ENCODE data around the gene SAMD4A. TPM values are rescaled to one million over a fixed set of nuclear protein-coding genes. Genes with fewer than 3 reads are reported as not detected.

SAMD4A gene
- total RNA-seq, 1 experiment from 2014 or later: 18.3 TPM

- TF ChIP-seq EZH2 (IDR thresholded peaks at IDR 0.05; ENCODE audit: low read depth) (no peak), CTCF (conservative IDR thresholded peaks at IDR 0.05) (no peak)
- Histone ChIP-seq H4K20me1 (ENCODE audit: insufficient read depth) (0 out of 2 replicates have a peak, but pooled peaks cover 3% of the 10 kb centered on the region), H3K27me3 (ENCODE audit: insufficient read depth, low read depth) (no peaks in the 10 kb centered on the region), H3F3A (ENCODE audit: insufficient read depth, low read depth) (no peaks in the 10 kb centered on the region), H2AFZ (no peak overlapping the region), H3K4me1 (replicated peaks; ENCODE audit: insufficient read depth) (0 out of 2 replicates have a peak, but pooled peaks cover 5% of the 10 kb centered on the region), H3K9me3 (ENCODE audit: insufficient read depth, low read depth) (no peaks in the 10 kb centered on the region), H3K27ac (no peak overlapping the region), H3K9me2 (ENCODE audit: insufficient read depth) (no peaks in the 10 kb centered on the region), H3K79me2 (ENCODE audit: low read depth) (peaks cover 1% of the 10 kb centered on the region; the same call in 1 of the 2 replicates), H3K36me3 (ENCODE audit: low read depth) (no peaks in the 10 kb centered on the region), H3K4me2 (no peak overlapping the region), H3K4me3 (no peak overlapping the region)
- intact Hi-C loops (cut with micrococcal nuclease; ENCODE audit: unreplicated experiment): no loop called here
- no TSS peak for BruUV-seq (replicated peaks)
- ChIA-PET CTCF (no interaction called here), POLR2A (ENCODE audit: unreplicated experiment) (interaction anchor here (0.6 kb wide), 2 partner anchors 29 to 146 kb away, joined by 3 read pairs; no protein-coding TSS in a partner anchor)
- no peak for DNase-seq
Observed at GRCh38 chr14:54625112-54625511, 58.2 kb downstream of the SAMD4A start.

GRCh38 chr14:54627219-54627539 is 60.3 kb downstream of the SAMD4A start:
- intact Hi-C loops (cut with micrococcal nuclease; ENCODE audit: unreplicated experiment): no loop called here

GRCh38 chr14:54627540-54628363 is 60.8 kb downstream of the SAMD4A start:
- Histone ChIP-seq H3K9me3 (ENCODE audit: insufficient read depth, low read depth) (no peaks in the 10 kb centered on the region), H3K4me2 (no peak overlapping the region)
- BruUV-seq (replicated peaks): no TSS peak

More at GRCh38 chr14:54627219-54627539, 60.3 kb downstream of the SAMD4A start:
- DNase-seq: no peak
- BruUV-seq (replicated peaks): no TSS peak
- no peaks in the 10 kb centered on the region for H3F3A ChIP-seq (ENCODE audit: insufficient read depth, low read depth)
- CTCF ChIA-PET: interaction anchor here (0.7 kb wide), 1 partner anchor 62 kb away, joined by 3 read pairs; no protein-coding TSS in a partner anchor
- no peaks in the 10 kb centered on the region for H3K9me3 ChIP-seq (ENCODE audit: insufficient read depth, low read depth)
- 0 out of 2 replicates have a peak, but pooled peaks cover 5% of the 10 kb centered on the region for H3K79me2 ChIP-seq (ENCODE audit: low read depth)
- TF ChIP-seq EZH2 (IDR thresholded peaks at IDR 0.05; ENCODE audit: low read depth) (no peak), CTCF (conservative IDR thresholded peaks at IDR 0.05) (no peak)
- POLR2A ChIA-PET (ENCODE audit: unreplicated experiment): no interaction called here
- H4K20me1 ChIP-seq (ENCODE audit: insufficient read depth): 0 out of 2 replicates have a peak, but pooled peaks cover 3% of the 10 kb centered on the region
- 0 out of 2 replicates have a peak, but pooled peaks cover under 1% of the 10 kb centered on the region for H3K36me3 ChIP-seq (ENCODE audit: low read depth)
- 0 out of 2 replicates have a peak, but pooled peaks cover 5% of the 10 kb centered on the region for H3K4me1 ChIP-seq (replicated peaks; ENCODE audit: insufficient read depth)
- no peak overlapping the region for H3K4me2 ChIP-seq
- no peak overlapping the region for H2AFZ ChIP-seq
- no peaks in the 10 kb centered on the region for H3K9me2 ChIP-seq (ENCODE audit: insufficient read depth)
- no peak overlapping the region for H3K4me3 ChIP-seq
- no peaks in the 10 kb centered on the region for H3K27me3 ChIP-seq (ENCODE audit: insufficient read depth, low read depth)
- H3K27ac ChIP-seq: no peak overlapping the region

More at GRCh38 chr14:54627540-54628363, 60.8 kb downstream of the SAMD4A start:
- Histone ChIP-seq H3K4me3 (no peak overlapping the region), H3K27me3 (ENCODE audit: insufficient read depth, low read depth) (no peaks in the 10 kb centered on the region), H3K9me2 (ENCODE audit: insufficient read depth) (no peaks in the 10 kb centered on the region), H2AFZ (no peak overlapping the region), H3K36me3 (ENCODE audit: low read depth) (0 out of 2 replicates have a peak, but pooled peaks cover 5% of the 10 kb centered on the region), H4K20me1 (ENCODE audit: insufficient read depth) (0 out of 2 replicates have a peak, but pooled peaks cover 3% of the 10 kb centered on the region), H3K27ac (no peak overlapping the region), H3K4me1 (replicated peaks; ENCODE audit: insufficient read depth) (0 out of 2 replicates have a peak, but pooled peaks cover 5% of the 10 kb centered on the region), H3K79me2 (ENCODE audit: low read depth) (0 out of 2 replicates have a peak, but pooled peaks cover 5% of the 10 kb centered on the region), H3F3A (ENCODE audit: insufficient read depth, low read depth) (no peaks in the 10 kb centered on the region)
- TF ChIP-seq CTCF (conservative IDR thresholded peaks at IDR 0.05): no peak
- no peak for TF ChIP-seq EZH2 (IDR thresholded peaks at IDR 0.05; ENCODE audit: low read depth)
- ChIA-PET POLR2A (ENCODE audit: unreplicated experiment) (no interaction called here), CTCF (no interaction called here)
- intact Hi-C loops (cut with micrococcal nuclease; ENCODE audit: unreplicated experiment): no loop called here
- DNase-seq: no peak

Measured in PC-9 (cell line).